Right lobe of liver (tissue), 4 donors: Measurements from ENCODE around the gene ITPR2.
"Not testable (repeated sequence)": the region's sequence is repeated elsewhere in the genome, so short reads cannot be mapped to it uniquely, and the experiment has no call there.

ENCODE experiments used
- POLR2A ChIP-seq: fragments of 450-650 bp; IDR thresholded peaks from one replicate; pipeline ENCODE4 v1.6.1; 2017; ENCODE audit warnings: antibody characterized with exemption, mild to moderate bottlenecking
- TF ChIP-seq, protein P1 (sequence below), 4 donors: fragments of 200-600 bp in 3 of 4; fragments of 450-650 bp in 1 of 4; IDR thresholded peaks; one replicate each; pipeline versions ENCODE4 v1.5.1 to v1.8.0; 2016 to 2022; ENCODE audit warnings: antibody characterized with exemption in 4 of 4, mild to moderate bottlenecking in 2 of 4
- donor health status: DM: no; HTN: no; CAD: no.
- donor health status: DM: no; HTN: no; CAD: no.
- donor health status: DM: no; HTN: yes; CAD: no.

GRCh38 chr12:26775991-26776390 is 57.0 kb downstream of the ITPR2 start:
- TF ChIP-seq, protein P1, sequence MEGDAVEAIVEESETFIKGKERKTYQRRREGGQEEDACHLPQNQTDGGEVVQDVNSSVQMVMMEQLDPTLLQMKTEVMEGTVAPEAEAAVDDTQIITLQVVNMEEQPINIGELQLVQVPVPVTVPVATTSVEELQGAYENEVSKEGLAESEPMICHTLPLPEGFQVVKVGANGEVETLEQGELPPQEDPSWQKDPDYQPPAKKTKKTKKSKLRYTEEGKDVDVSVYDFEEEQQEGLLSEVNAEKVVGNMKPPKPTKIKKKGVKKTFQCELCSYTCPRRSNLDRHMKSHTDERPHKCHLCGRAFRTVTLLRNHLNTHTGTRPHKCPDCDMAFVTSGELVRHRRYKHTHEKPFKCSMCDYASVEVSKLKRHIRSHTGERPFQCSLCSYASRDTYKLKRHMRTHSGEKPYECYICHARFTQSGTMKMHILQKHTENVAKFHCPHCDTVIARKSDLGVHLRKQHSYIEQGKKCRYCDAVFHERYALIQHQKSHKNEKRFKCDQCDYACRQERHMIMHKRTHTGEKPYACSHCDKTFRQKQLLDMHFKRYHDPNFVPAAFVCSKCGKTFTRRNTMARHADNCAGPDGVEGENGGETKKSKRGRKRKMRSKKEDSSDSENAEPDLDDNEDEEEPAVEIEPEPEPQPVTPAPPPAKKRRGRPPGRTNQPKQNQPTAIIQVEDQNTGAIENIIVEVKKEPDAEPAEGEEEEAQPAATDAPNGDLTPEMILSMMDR (IDR thresholded peaks at IDR 0.05) = not testable (repeated sequence)
- not testable (repeated sequence) for TF ChIP-seq POLR2A
